PC-9 (cell line): ENCODE results near the gene TTC4. TPM values are rescaled to one million over a fixed set of nuclear protein-coding genes. Genes with fewer than 3 reads are reported as not detected.

Source experiments
- BruUV-seq: library from RNA; stranded (reverse); fragments of 400-500 nt; replicated peaks from 2 replicates; lab custom pipeline; 2021; lab: Mats Ljungman, UMichigan
- CTCF ChIA-PET: fragments of 300-600 bp; sonication (Branson Sonifier 250); formaldehyde crosslinking; loops from one replicate; lab custom pipeline; 2022; ENCODE audit warnings: antibody characterized with exemption; lab: Charles Lee
- POLR2A ChIA-PET: fragments of 300-600 bp; sonication (Branson Sonifier 250); formaldehyde crosslinking; loops from one replicate; lab custom pipeline; 2022; ENCODE audit warnings: antibody characterized with exemption; ENCODE audit not compliant: unreplicated experiment; lab: Charles Lee
- DNase-seq, 2 experiments: peaks; one replicate each; pipeline versions ENCODE4 v3.0.0 to v3.0.0-alpha.2; 2015 to 2022; ENCODE audit warnings: mixed read lengths in 1 of 2
- H2AFZ ChIP-seq: fragments of 200-600 bp; sonication (generic); 2 replicates; pipeline ENCODE4 v1.8.1; 2017; ENCODE audit warnings: antibody characterized with exemption
- H3F3A ChIP-seq: fragments of 200-600 bp; sonication (generic); 2 replicates; pipeline ENCODE4 v1.8.1; 2017; ENCODE audit warnings: antibody characterized with exemption, mild to moderate bottlenecking, low read depth; ENCODE audit not compliant: insufficient read depth
- H3K27ac ChIP-seq: fragments of 200-600 bp; sonication (generic); 2 replicates; pipeline ENCODE4 v1.6.1; 2016; ENCODE audit warnings: mixed run types
- H3K27me3 ChIP-seq: fragments of 200-600 bp; sonication (generic); 2 replicates; pipeline ENCODE4 v1.6.1; 2016; ENCODE audit warnings: low read depth, mixed run types; ENCODE audit not compliant: insufficient read depth
- H3K36me3 ChIP-seq: fragments of 200-600 bp; sonication (generic); 2 replicates; pipeline ENCODE4 v1.6.1; 2016; ENCODE audit warnings: low read depth, mixed run types
- H3K4me1 ChIP-seq: fragments of 200-600 bp; sonication (generic); replicated peaks from 2 replicates; pipeline ENCODE4 v1.6.1; 2016; ENCODE audit warnings: mixed run types; ENCODE audit not compliant: insufficient read depth
- H3K4me2 ChIP-seq: fragments of 200-600 bp; sonication (generic); 2 replicates; pipeline ENCODE4 v1.6.1; 2017; ENCODE audit warnings: mixed run types
- H3K4me3 ChIP-seq: fragments of 200-600 bp; sonication (generic); 2 replicates; pipeline ENCODE4 v1.6.1; 2016; ENCODE audit warnings: mixed run types
- H3K79me2 ChIP-seq: fragments of 200-600 bp; sonication (generic); 2 replicates; pipeline ENCODE4 v1.6.1; 2017; ENCODE audit warnings: low read depth, mixed run types
- H3K9me2 ChIP-seq: fragments of 200-600 bp; sonication (generic); 2 replicates; pipeline ENCODE4 v1.8.1; 2017; ENCODE audit warnings: mild to moderate bottlenecking; ENCODE audit not compliant: insufficient read depth
- H3K9me3 ChIP-seq: fragments of 200-600 bp; sonication (generic); 2 replicates; pipeline ENCODE4 v1.8.1; 2016; ENCODE audit warnings: low read depth; ENCODE audit not compliant: insufficient read depth
- H4K20me1 ChIP-seq: fragments of 200-600 bp; sonication (generic); 2 replicates; pipeline ENCODE4 v1.8.1; 2017; ENCODE audit not compliant: insufficient read depth
- EZH2 ChIP-seq: fragments of 200-600 bp; sonication (generic); IDR thresholded peaks from 2 replicates; pipeline ENCODE4 v1.8.0; 2017; ENCODE audit warnings: antibody characterized with exemption, low read depth
- intact Hi-C: fragments of 100-400 bp; cut with micrococcal nuclease; formaldehyde crosslinking; loops from one replicate; pipeline ENCODE4 v1.10.0; 2022; ENCODE audit not compliant: unreplicated experiment
- total RNA-seq: library from RNA; stranded (reverse); gene quantifications from 2 replicates; pipeline ENCODE4 v1.2.3, GENCODE V29; 2021
- TF ChIP-seq, protein P1 (sequence below): fragments of 200-600 bp; sonication (generic); conservative IDR thresholded peaks from 2 replicates; pipeline ENCODE4 v1.6.1; 2017; ENCODE audit warnings: mixed run types, antibody characterized with exemption, mild to moderate bottlenecking, moderate library complexity

TTC4 gene
- total RNA-seq, 1 experiment from 2014 or later = 31.5 TPM

DNA sequence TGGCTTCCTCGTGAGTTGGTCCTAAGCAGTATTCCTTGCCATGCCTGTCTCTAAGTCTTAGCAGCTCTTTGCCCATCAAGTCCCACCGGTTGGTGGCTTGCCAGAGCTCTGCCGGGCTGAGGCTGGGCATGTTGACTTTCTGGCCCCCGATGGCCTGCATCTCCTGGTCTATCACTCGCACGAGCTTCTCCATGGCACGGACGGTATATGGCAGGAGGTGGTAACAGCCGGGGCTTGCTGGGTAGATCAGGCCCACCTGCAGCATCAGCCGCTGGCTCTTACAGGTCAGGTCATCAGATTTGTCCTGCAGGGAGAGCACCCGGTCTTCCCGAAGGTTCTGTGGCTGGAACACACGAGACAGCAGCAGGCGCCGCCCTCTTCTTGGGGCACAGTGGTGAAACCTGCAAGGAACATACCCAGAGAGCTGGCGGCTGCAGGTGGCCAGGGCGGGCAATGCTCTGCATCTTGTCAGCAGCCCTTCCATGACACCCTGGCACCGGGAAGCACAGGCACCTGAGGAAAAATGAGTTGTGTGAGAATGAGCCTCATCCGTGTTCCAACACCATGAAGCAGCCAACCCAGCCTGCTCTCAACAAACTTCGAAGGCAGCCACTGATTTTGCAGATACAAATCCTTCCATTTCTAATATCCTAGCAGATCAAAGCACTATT, 43.2 kb downstream of the TTC4 start:
- DNase-seq = no peak
- no TSS peak for BruUV-seq
- CTCF ChIA-PET = no interaction called here
- no peaks in the 10 kb centered on the region for H3K9me2 ChIP-seq
- no peaks in the 10 kb centered on the region; the same call in 1 of the 2 replicates for H3K4me1 ChIP-seq
- H2AFZ ChIP-seq = no peak overlapping the region
- TF ChIP-seq, protein P1, sequence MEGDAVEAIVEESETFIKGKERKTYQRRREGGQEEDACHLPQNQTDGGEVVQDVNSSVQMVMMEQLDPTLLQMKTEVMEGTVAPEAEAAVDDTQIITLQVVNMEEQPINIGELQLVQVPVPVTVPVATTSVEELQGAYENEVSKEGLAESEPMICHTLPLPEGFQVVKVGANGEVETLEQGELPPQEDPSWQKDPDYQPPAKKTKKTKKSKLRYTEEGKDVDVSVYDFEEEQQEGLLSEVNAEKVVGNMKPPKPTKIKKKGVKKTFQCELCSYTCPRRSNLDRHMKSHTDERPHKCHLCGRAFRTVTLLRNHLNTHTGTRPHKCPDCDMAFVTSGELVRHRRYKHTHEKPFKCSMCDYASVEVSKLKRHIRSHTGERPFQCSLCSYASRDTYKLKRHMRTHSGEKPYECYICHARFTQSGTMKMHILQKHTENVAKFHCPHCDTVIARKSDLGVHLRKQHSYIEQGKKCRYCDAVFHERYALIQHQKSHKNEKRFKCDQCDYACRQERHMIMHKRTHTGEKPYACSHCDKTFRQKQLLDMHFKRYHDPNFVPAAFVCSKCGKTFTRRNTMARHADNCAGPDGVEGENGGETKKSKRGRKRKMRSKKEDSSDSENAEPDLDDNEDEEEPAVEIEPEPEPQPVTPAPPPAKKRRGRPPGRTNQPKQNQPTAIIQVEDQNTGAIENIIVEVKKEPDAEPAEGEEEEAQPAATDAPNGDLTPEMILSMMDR = no peak
- no peak for TF ChIP-seq EZH2
- intact Hi-C loops = no loop called here
- no peaks in the 10 kb centered on the region for H3K36me3 ChIP-seq
- POLR2A ChIA-PET = no interaction called here
- no peaks in the 10 kb centered on the region for H3K27me3 ChIP-seq
- H3K9me3 ChIP-seq = no peaks in the 10 kb centered on the region
- peaks cover 16% of the 10 kb centered on the region for H3K79me2 ChIP-seq
- H3F3A ChIP-seq = no peaks in the 10 kb centered on the region; the same call in 1 of the 2 replicates
- H4K20me1 ChIP-seq = no peaks in the 10 kb centered on the region
- H3K27ac ChIP-seq = no peak overlapping the region
- no peak overlapping the region for H3K4me2 ChIP-seq
- H3K4me3 ChIP-seq = no peak overlapping the region

DNA sequence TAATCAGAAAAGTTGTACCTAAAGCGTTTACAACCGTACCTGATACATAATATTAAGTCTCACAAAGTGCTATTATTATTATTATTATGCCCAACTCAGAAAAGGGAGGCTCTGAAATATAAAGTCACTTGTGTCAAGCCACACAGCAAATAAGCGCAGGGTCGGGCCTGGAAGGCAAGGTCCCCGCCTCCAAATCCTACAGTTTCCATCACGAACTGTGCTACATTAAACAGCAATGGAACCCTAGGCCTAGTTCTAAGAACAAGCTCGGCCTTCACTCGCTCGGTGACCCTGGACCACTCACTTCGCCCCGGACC, 48.1 kb downstream of the TTC4 start:
- TSS peak; percentile 87 for BruUV-seq
- peak overlapping the region; percentile 91 for H2AFZ ChIP-seq
- POLR2A ChIA-PET = no interaction called here

DNA sequence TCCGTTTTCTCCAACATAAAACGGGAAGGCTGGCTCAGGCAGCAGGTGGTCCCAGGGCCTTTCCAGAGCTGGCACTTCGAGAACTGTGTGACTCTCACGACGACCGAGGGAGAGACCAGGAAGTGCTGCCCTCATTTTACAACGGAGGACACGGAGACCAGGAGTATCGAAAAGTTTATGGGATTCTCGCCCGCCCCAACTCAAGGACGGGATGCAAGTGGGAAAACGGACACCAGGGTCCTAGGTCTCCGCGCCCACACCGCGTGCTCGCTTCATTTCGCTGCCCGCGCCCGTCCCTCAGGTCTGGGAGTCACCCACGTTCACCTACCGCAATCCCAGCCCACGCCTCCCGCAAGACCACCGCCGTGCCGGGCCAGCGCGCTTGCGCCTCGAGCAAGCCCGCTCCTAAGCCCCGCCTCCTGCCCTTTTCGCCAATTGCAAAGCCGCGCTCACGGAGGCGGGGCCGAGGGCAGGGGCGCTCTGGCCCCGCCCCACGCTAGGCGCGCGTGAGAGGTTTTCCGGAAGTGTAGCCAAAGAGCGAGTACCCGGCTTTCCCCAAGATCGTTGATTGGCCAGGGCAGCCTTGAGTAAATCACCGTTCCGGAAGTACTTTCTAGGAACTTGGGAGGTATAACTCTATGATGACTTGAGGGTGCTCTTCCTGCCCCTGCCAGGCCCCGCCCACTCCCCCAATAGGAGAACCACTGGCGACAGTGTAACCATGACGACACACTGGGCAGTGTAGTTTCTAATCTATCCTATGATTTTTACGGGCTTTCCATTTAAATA, 48.7 kb downstream of the TTC4 start, which contains the start of gene PARS2:
Gene PARS2, minus strand, starts transcription at position 391 of the 789 bp plus-strand sequence. CDS start 5,362 bp downstream, outside the sequence.
- H3K27ac ChIP-seq = peak within 1 kb of the TSS; percentile 67
- no peaks in the 10 kb centered on the region for H3K9me2 ChIP-seq
- H3K36me3 ChIP-seq = no peaks in the 10 kb centered on the region
- intact Hi-C loops = loop anchor here (2.0 kb wide), 1 partner anchor 36 kb away; the partner anchor contains the start of gene TTC22
- H4K20me1 ChIP-seq = no peaks in the 10 kb centered on the region
- peaks cover 19% of the 10 kb centered on the region for H3K79me2 ChIP-seq
- H3F3A ChIP-seq = no peaks in the 10 kb centered on the region
- peaks cover 7% of the 10 kb centered on the region; the same call in 1 of the 2 replicates for H3K4me1 ChIP-seq
- POLR2A ChIA-PET = interaction anchor here (0.7 kb wide), 1 partner anchor 26 kb away, joined by 4 read pairs; no protein-coding TSS in a partner anchor
- H2AFZ ChIP-seq = peak within 1 kb of the TSS; percentile 91
- peak; percentile 96 to 99 for DNase-seq
- H3K4me3 ChIP-seq = peak within 1 kb of the TSS; percentile 82
- BruUV-seq = no TSS peak
- H3K27me3 ChIP-seq = no peaks in the 10 kb centered on the region
- H3K9me3 ChIP-seq = no peaks in the 10 kb centered on the region
- CTCF ChIA-PET = no interaction called here
- no peak for TF ChIP-seq EZH2
- TF ChIP-seq, protein P1 = no peak
- peak within 1 kb of the TSS; percentile 91 for H3K4me2 ChIP-seq

More for the DNA sequence above, 48.1 kb downstream of the TTC4 start:
- Histone ChIP-seq H3K27ac (peak overlapping the region; percentile 67), H3K4me2 (peak overlapping the region; percentile 87), H3K9me3 (no peaks in the 10 kb centered on the region), H3K27me3 (no peaks in the 10 kb centered on the region), H3K9me2 (no peaks in the 10 kb centered on the region), H3F3A (no peaks in the 10 kb centered on the region), H3K4me1 (peaks cover 7% of the 10 kb centered on the region; the same call in 1 of the 2 replicates), H3K79me2 (peaks cover 19% of the 10 kb centered on the region), H3K4me3 (peak overlapping the region; percentile 82), H4K20me1 (no peaks in the 10 kb centered on the region), H3K36me3 (no peaks in the 10 kb centered on the region)
- no peak for DNase-seq
- TF ChIP-seq, protein P1 = no peak
- TF ChIP-seq EZH2 = no peak
- intact Hi-C loops = loop anchor here (2.0 kb wide), 1 partner anchor 37 kb away; the partner anchor contains the start of gene TTC22
- CTCF ChIA-PET = no interaction called here
